ENCODE results near the gene ST3GAL6.

Gene ST3GAL6

GRCh38 chr3:98743071-98743470, 20.1 kb upstream of the ST3GAL6 start:
- no peak overlapping the region for H3K27ac ChIP-seq (ENCODE audit: low read depth, low read length)
- H3K4me3 ChIP-seq (ENCODE audit: low read depth, low read length): no peak overlapping the region
- H3K79me1 ChIP-seq (ENCODE audit: low read length): no peaks in the 10 kb centered on the region
- H3K4ac ChIP-seq (ENCODE audit: low read depth, low read length): no peak overlapping the region
- no peak overlapping the region for H2BK5ac ChIP-seq (ENCODE audit: low read depth, low read length, poor library complexity)
- WGBS (ENCODE audit: extremely low coverage, insufficient coverage, insufficient read length): no CpG with 5 or more reads among the region's 5 CpGs
- no peaks in the 10 kb centered on the region for H3K79me2 ChIP-seq (ENCODE audit: control insufficient read depth, insufficient read depth, low read length, poor library complexity)
- H2BK12ac ChIP-seq (ENCODE audit: low read length): peak overlapping the region; percentile 81
- H3K18ac ChIP-seq (ENCODE audit: low read length): no peak overlapping the region
- no peak overlapping the region for H3K4me2 ChIP-seq (ENCODE audit: low read length)
- no peaks in the 10 kb centered on the region for H3K9me3 ChIP-seq (ENCODE audit: insufficient read depth, low read depth, low read length)
- no peak for DNase-seq
- H4K8ac ChIP-seq (ENCODE audit: low read depth, low read length): no peak overlapping the region
- no peak overlapping the region for H3K9ac ChIP-seq (ENCODE audit: low read length)
- no peak overlapping the region for H4K91ac ChIP-seq (ENCODE audit: low read depth, low read length)
- no peak overlapping the region for H2AFZ ChIP-seq (ENCODE audit: insufficient read depth, low read length, poor library complexity)
- H3K14ac ChIP-seq (ENCODE audit: low read length): no peak overlapping the region
- H4K12ac ChIP-seq (ENCODE audit: low read depth, low read length): no peak overlapping the region
- H3K23ac ChIP-seq (ENCODE audit: low read length): no peak overlapping the region
- no peaks in the 10 kb centered on the region for H3K36me3 ChIP-seq (ENCODE audit: control insufficient read depth in 1 of 2, insufficient read depth in 2 of 2, low read length in 2 of 2)
- H3K27me3 ChIP-seq (ENCODE audit: insufficient read depth, low read length): no peaks in the 10 kb centered on the region
- peaks cover 0 to 8% of the 10 kb centered on the region in 2 experiments for H3K4me1 ChIP-seq (ENCODE audit: control insufficient read depth in 1 of 2, insufficient read depth in 2 of 2, low read length in 2 of 2)
- H2BK120ac ChIP-seq (ENCODE audit: insufficient read depth, low read length, poor library complexity): no peak overlapping the region
- no peak overlapping the region for H2AK5ac ChIP-seq (ENCODE audit: low read length)

GRCh38 chr3:98744283-98744682, 18.9 kb upstream of the ST3GAL6 start:
- Histone ChIP-seq H3K27me3 (ENCODE audit: insufficient read depth, low read length) (no peaks in the 10 kb centered on the region), H3K14ac (ENCODE audit: low read length) (no peak overlapping the region), H3K4me1 (ENCODE audit: control insufficient read depth in 1 of 2, insufficient read depth in 2 of 2, low read length in 2 of 2) (peaks cover 0 to 8% of the 10 kb centered on the region in 2 experiments), H4K8ac (ENCODE audit: low read depth, low read length) (no peak overlapping the region), H3K9ac (ENCODE audit: low read length) (no peak overlapping the region), H2AFZ (ENCODE audit: insufficient read depth, low read length, poor library complexity) (no peak overlapping the region), H3K18ac (ENCODE audit: low read length) (no peak overlapping the region), H3K4me3 (ENCODE audit: low read depth, low read length) (no peak overlapping the region), H3K4ac (ENCODE audit: low read depth, low read length) (no peak overlapping the region), H4K12ac (ENCODE audit: low read depth, low read length) (no peak overlapping the region), H2AK5ac (ENCODE audit: low read length) (no peak overlapping the region), H3K79me2 (ENCODE audit: control insufficient read depth, insufficient read depth, low read length, poor library complexity) (no peaks in the 10 kb centered on the region), H3K9me3 (ENCODE audit: insufficient read depth, low read depth, low read length) (no peaks in the 10 kb centered on the region), H2BK12ac (ENCODE audit: low read length) (no peak overlapping the region), H3K27ac (ENCODE audit: low read depth, low read length) (no peak overlapping the region), H4K91ac (ENCODE audit: low read depth, low read length) (no peak overlapping the region), H3K23ac (ENCODE audit: low read length) (no peak overlapping the region), H3K36me3 (ENCODE audit: control insufficient read depth in 1 of 2, insufficient read depth in 2 of 2, low read length in 2 of 2) (no peaks in the 10 kb centered on the region), H3K79me1 (ENCODE audit: low read length) (no peaks in the 10 kb centered on the region), H3K4me2 (ENCODE audit: low read length) (no peak overlapping the region), H2BK120ac (ENCODE audit: insufficient read depth, low read length, poor library complexity) (no peak overlapping the region), H2BK5ac (ENCODE audit: low read depth, low read length, poor library complexity) (no peak overlapping the region)
- no peak for DNase-seq

- H3K9ac ChIP-seq (ENCODE audit: low read length): no peak overlapping the region
- no peak overlapping the region for H3K14ac ChIP-seq (ENCODE audit: low read length)
- H3K79me1 ChIP-seq (ENCODE audit: low read length): no peaks in the 10 kb centered on the region
- H3K4ac ChIP-seq (ENCODE audit: low read depth, low read length): no peak overlapping the region
- H3K4me2 ChIP-seq (ENCODE audit: low read length): no peak overlapping the region
- no peak overlapping the region for H4K91ac ChIP-seq (ENCODE audit: low read depth, low read length)
- H2BK5ac ChIP-seq (ENCODE audit: low read depth, low read length, poor library complexity): no peak overlapping the region
- H4K8ac ChIP-seq (ENCODE audit: low read depth, low read length): no peak overlapping the region
- H3K27ac ChIP-seq (ENCODE audit: low read depth, low read length): no peak overlapping the region
- H3K23ac ChIP-seq (ENCODE audit: low read length): no peak overlapping the region
- H3K79me2 ChIP-seq (ENCODE audit: control insufficient read depth, insufficient read depth, low read length, poor library complexity): no peaks in the 10 kb centered on the region
- peaks cover 0 to 8% of the 10 kb centered on the region in 2 experiments for H3K4me1 ChIP-seq (ENCODE audit: control insufficient read depth in 1 of 2, insufficient read depth in 2 of 2, low read length in 2 of 2)
- DNase-seq: no peak
- H3K27me3 ChIP-seq (ENCODE audit: insufficient read depth, low read length): no peaks in the 10 kb centered on the region
- no peak overlapping the region for H4K12ac ChIP-seq (ENCODE audit: low read depth, low read length)
- H2AFZ ChIP-seq (ENCODE audit: insufficient read depth, low read length, poor library complexity): no peak overlapping the region
- WGBS (ENCODE audit: extremely low coverage, insufficient coverage, insufficient read length): no CpG with 5 or more reads among the region's 1 CpG
- no peaks in the 10 kb centered on the region for H3K9me3 ChIP-seq (ENCODE audit: insufficient read depth, low read depth, low read length)
- no peak overlapping the region for H3K18ac ChIP-seq (ENCODE audit: low read length)
- H3K4me3 ChIP-seq (ENCODE audit: low read depth, low read length): no peak overlapping the region
- H3K36me3 ChIP-seq (ENCODE audit: control insufficient read depth in 1 of 2, insufficient read depth in 2 of 2, low read length in 2 of 2): no peaks in the 10 kb centered on the region
- no peak overlapping the region for H2AK5ac ChIP-seq (ENCODE audit: low read length)
- no peak overlapping the region for H2BK12ac ChIP-seq (ENCODE audit: low read length)
- no peak overlapping the region for H2BK120ac ChIP-seq (ENCODE audit: insufficient read depth, low read length, poor library complexity)
Measured at GRCh38 chr3:98745718-98746117, 17.4 kb upstream of the ST3GAL6 start.

GRCh38 chr3:98746122-98746521, 17.0 kb upstream of the ST3GAL6 start:
- no CpG with 5 or more reads among the region's 4 CpGs for WGBS (ENCODE audit: extremely low coverage, insufficient coverage, insufficient read length)
- H3K79me1 ChIP-seq (ENCODE audit: low read length): no peaks in the 10 kb centered on the region

More at GRCh38 chr3:98746122-98746521, 17.0 kb upstream of the ST3GAL6 start:
- H3K4me2 ChIP-seq (ENCODE audit: low read length): no peak overlapping the region
- H3K27ac ChIP-seq (ENCODE audit: low read depth, low read length): no peak overlapping the region
- H3K4ac ChIP-seq (ENCODE audit: low read depth, low read length): no peak overlapping the region
- H2BK12ac ChIP-seq (ENCODE audit: low read length): no peak overlapping the region
- no peaks in the 10 kb centered on the region for H3K79me2 ChIP-seq (ENCODE audit: control insufficient read depth, insufficient read depth, low read length, poor library complexity)
- H3K4me1 ChIP-seq (ENCODE audit: control insufficient read depth in 1 of 2, insufficient read depth in 2 of 2, low read length in 2 of 2): peaks cover 0 to 7% of the 10 kb centered on the region in 2 experiments
- H3K18ac ChIP-seq (ENCODE audit: low read length): no peak overlapping the region
- H3K14ac ChIP-seq (ENCODE audit: low read length): no peak overlapping the region
- no peak overlapping the region for H4K91ac ChIP-seq (ENCODE audit: low read depth, low read length)
- H2BK120ac ChIP-seq (ENCODE audit: insufficient read depth, low read length, poor library complexity): no peak overlapping the region
- H2BK5ac ChIP-seq (ENCODE audit: low read depth, low read length, poor library complexity): no peak overlapping the region
- no peaks in the 10 kb centered on the region for H3K9me3 ChIP-seq (ENCODE audit: insufficient read depth, low read depth, low read length)
- H4K8ac ChIP-seq (ENCODE audit: low read depth, low read length): no peak overlapping the region
- no peak overlapping the region for H3K23ac ChIP-seq (ENCODE audit: low read length)
- H2AFZ ChIP-seq (ENCODE audit: insufficient read depth, low read length, poor library complexity): no peak overlapping the region
- no peak overlapping the region for H3K4me3 ChIP-seq (ENCODE audit: low read depth, low read length)
- peak in 1 of 2 donors; percentile 44 for DNase-seq
- H2AK5ac ChIP-seq (ENCODE audit: low read length): no peak overlapping the region
- no peak overlapping the region for H4K12ac ChIP-seq (ENCODE audit: low read depth, low read length)
- no peak overlapping the region for H3K9ac ChIP-seq (ENCODE audit: low read length)
- no peaks in the 10 kb centered on the region for H3K27me3 ChIP-seq (ENCODE audit: insufficient read depth, low read length)
- no peaks in the 10 kb centered on the region for H3K36me3 ChIP-seq (ENCODE audit: control insufficient read depth in 1 of 2, insufficient read depth in 2 of 2, low read length in 2 of 2)

Data from trophoblast cell (in vitro differentiated cells and primary cell).